HG02973 (cell line): ENCODE results near the gene SLC31A2.
"Not testable (repeated sequence)": the region's sequence is repeated elsewhere in the genome, so short reads cannot be mapped to it uniquely, and the experiment has no call there.

Experiments
- ATAC-seq: cut with Tn5 transposase; IDR thresholded peaks from one replicate; pipeline ENCODE4 v1.9.1; 2021; ENCODE audit warnings: moderate library complexity; ENCODE audit not compliant: unreplicated experiment

Gene SLC31A2

DNA sequence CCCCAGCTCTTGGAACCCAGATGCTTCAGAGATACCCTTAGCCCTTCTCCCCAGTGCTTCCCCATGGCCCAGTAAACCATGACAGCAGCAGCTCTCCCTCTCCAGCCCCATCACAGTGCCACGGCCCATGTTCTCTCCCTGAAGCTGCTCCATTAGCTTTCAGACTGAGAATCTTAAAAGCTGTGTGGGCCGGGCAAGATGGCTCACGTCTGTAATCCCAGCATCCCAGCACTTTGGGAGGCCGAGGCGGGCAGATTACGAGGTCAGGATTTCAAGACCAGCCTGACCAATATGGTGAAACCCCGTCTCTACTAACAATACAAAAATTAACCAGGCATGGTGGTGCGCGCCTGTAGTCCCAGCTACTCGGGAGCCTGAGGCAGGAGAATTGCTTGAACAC is 1.2 kb upstream of the SLC31A2 start:
- ATAC-seq: not testable (repeated sequence)

DNA sequence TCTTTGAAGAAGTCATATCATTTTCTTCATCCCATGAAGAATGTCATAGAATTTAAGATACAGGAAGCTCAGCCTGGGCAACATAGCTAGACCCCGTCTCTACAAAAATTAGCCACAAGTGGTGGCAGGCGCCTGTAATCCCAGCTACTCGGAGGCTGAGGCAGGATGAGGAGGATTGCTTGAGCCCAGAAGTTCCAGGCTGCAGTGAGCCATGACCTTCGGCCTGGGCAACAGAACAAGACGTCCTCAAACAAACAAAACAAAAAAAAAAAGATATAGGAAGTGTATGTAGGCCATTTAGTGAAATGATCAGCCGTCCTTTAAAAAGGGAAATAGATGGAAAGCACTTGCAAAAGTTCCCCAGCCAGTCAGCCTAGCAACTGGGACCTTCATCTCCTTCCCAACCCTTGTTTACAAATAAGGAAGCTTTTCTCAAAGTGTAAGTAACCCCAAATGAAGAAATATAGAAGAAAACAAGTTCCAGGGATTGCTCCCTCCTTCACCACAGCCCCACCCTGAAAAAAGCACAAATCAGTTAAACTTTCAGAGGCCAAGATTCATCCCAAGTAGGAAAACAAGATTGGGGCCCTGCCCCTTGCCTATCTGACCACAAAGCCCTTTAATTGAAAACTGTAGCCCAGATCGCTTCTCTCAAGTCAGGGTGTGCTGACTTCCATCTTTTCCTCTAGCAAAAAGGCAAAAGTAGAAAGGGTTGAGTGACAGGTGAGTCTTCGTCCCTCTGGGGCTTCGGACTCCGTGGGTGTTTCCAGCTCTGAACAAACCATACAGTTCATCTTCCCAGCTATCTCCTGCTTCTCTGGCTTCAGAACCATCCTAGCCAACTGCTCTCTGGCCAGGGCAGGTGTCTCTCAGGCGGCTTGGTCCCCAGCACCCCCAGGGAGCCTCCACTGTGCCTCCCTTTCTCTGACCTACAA is 1.2 kb downstream of the SLC31A2 start:
- no peak for ATAC-seq

DNA sequence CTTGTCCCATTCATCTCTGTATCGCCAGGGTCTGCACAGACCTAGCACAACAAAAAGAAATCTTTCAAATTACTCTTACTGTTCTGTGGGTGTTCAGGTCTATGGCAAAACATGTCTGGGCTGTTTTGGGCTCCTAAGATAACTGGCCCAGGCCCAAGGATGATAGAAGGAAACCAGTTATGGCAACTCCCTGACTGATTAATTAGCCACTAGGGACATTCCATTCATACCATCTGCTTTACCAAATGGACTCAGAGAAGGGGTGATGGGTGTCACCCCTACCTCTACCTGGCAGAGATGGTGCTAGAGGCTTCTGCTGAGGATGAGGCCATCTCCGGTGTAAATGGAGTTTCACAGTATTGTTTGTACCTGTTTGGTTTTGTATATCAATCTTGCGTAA is 1.9 kb downstream of the SLC31A2 start:
- no peak for ATAC-seq

DNA sequence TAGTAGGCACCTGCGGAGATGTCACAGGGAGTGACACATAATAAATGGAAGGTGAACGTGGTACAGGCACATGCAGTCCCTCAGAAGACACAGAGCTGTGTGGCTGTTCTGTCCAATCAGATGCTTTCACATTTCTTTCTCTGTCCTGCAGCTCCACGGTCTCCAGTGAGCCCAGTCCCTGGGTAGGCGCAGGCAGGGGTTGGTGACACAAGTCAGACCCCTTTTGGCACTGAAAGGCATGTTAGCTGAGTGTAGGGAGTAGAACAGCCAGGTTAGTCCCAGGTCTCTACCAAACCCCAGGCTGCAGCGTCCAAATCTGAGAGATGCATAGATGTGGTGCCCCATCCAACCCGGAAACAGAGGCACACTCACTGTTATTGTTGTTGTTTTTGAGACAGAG is 2.8 kb downstream of the SLC31A2 start:
- ATAC-seq: no peak

DNA sequence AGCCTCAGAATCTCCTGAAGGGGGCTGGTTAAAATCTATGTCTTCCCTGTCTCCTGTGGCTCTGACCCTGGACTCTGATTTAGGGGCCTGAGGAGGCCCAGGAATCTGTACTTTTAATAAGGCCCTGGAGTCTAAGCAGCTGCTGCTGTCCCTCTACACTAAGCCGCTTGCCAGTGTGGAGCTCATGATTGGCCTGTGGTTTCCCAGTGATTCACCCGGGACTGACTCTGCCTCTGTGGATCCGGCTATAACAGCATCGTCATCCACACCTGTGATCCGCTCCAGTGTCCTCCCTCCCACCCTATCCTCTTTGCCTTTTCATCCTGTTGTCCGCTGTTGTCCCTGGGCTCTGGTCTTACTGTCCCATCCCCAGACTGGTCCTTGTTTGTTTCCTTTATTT is 3.7 kb downstream of the SLC31A2 start:
- ATAC-seq: no peak

DNA sequence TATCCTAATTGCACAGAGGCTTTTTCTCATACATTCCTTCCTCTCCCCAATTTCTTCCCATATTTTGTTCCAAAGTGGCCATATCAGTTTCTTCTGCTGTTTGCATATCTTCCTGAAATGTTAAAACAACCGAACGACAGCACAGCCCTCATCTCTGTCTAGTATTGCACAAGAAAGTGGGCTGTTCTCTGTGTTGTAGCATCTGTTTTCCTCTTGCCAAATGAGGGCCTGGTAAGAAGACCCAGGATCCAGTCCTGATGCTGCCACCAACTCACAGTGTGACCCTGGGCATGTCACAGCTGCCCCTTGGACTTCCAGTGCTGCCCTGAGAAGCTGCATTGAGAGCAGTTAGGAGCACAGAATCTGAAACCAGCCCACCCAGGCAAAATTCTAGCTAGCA is 4.1 kb downstream of the SLC31A2 start:
- ATAC-seq: no peak

DNA sequence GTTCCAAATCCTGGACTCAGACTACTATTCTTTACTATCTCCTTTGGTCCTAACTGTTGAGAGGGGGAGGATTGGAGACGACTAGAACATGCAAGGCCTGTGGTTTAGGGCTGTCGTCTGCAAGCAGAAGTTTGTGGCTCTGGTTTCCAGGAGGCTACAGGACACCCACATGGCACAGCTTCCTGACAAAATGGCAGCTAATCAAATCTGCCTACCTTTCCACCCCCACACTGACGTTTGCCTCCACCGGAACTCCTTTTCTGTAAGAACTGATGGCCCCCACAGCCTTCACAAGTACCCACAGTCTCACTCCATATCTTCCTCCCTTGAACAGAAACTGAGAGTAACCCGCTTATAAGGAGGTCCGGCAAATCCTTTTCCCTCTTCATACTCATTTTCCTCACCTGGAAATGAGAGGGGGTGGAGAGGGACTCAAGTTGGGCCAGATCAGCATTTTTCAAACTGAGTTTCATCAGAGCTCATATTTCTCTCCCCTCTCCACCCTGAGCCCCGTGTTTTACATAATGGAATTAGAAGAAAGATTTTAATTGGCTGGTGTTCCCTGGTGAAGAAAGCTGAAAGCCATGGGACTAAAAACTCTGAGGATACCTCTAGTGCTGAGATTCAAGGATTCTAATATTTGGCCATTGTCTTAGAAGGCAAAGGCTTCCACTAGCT is 5.2 kb downstream of the SLC31A2 start:
- no peak for ATAC-seq

DNA sequence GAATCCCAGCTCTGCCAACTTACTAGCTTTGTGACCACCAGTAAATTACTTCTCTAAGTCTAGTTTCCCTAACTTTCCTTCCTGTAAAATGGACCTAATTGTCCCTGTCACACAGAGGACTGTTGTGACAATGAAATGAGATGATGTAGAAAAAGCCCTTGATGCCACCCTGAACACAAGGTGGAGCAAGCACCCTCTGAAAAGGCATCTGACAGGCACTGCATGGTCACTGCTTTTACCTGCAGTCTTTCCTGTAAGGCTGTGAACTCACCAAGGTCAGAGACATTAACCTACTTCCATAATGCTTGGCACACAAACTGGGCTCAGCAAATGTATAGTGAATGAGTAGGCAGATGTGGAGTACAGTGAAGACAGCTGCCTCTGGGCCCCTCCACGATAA is 6.1 kb downstream of the SLC31A2 start:
- no peak for ATAC-seq

DNA sequence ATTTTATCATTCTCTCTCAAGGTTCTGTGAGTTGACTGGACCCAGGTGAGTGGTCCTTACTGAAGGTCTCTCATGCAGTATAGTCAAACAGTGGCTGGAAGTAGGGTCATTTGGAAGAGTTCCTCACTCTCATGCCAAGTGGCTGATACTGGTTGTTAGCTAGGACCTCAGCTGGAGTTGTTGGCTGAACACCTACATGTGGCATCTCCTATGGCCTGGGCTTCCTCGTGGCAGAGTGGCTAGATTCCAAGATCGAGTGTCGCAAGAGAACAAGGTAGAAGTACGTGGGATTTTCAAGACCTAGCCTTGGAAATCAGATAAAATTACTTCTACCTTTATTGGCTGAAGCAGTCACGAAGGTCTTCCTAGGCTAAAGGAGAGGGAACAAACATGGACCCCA is 7.6 kb downstream of the SLC31A2 start:
- no peak for ATAC-seq

DNA sequence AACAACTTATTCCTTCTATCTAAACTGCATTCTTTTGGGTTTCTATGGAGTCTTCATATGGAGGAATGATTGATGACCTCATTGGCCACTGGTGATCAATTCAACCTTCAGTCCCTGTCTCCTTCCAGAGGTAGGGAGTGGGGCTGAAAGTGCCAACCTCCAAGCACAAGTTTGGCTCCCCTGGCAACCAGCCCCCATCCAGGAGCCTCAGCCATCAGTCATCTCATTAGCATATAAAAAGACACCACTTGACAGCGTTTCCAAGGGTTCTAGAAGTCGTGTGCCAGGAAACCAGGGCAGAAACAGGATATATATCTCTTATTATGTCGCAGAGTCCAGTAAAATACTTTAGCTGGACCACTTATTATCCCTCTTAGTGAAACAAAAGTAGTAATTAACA is 9.8 kb downstream of the SLC31A2 start:
- no peak for ATAC-seq

DNA sequence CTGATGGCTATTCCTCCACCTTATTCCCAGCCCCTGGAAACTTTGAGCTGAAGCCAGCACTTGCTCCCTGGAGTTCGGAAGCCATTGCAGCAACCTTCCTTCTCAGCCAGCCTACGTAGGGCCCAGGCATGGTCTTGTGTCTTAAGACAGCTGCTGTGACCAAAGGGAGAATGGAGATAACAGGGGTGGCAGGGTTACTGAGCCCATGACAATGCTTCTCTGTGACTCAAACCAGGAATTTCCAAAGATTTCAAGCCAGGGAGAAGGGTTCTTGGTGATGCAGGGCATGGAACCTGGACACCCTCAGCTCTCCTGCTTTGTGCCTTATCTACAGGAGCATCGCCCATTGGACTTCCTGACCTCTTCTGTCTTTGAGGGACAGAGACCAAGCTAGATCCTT is 12.2 kb downstream of the SLC31A2 start:
- ATAC-seq: no peak

DNA sequence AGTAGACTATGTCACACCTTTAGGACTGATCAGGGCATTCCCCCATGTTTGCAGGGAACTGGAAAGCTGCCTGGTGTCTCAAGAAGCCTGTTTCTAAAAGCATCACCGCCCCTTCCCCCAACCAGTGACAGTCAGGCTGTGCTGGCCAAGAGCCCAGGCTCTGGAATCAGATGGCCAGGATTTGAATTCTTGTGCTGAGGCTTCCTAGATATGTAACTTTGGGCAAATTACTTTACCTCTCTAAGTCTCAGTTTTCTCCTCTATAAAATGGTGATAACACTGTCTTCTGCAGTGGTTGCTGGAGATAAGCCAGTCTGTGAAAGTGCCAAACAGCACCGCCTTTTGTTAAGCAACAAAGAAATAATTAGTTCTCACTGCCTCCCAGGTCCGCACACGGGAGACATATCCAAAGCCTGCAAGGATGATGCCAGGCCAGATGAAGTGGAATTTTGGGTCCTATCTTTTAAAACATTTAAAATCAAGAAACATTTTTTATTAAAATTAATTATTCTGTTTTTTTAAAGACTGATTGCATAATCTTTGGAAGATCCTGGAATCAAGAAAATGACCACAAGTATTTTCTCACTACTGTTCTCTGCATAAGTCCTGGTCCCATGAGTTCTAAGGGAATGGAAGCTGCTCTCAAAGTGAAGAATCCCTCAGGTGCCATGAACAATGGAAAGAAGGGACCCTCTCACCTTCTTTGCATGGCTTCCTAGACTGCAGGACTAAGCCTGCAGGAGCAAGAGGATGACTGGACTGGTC is 13.9 kb downstream of the SLC31A2 start:
- no peak for ATAC-seq

DNA sequence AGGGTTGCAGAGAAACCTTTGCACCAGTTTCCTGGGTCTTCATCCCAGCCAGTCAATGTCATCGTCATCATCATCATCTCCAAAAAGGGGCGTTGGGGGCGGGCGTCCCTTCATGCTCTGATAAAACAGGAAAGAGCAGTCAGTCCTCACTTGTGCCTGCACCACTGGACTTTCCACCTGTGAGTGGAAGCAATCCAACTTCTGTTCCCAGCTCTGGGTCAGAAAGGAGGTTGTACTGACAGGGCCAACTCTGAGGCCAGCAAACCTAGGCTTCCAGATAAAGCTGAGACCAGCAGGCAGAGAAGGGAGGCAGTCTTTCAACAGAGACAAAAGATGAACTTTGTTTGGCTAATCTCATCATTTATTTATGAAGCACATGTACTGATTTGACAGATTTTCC is 15.2 kb downstream of the SLC31A2 start:
- ATAC-seq: no peak

DNA sequence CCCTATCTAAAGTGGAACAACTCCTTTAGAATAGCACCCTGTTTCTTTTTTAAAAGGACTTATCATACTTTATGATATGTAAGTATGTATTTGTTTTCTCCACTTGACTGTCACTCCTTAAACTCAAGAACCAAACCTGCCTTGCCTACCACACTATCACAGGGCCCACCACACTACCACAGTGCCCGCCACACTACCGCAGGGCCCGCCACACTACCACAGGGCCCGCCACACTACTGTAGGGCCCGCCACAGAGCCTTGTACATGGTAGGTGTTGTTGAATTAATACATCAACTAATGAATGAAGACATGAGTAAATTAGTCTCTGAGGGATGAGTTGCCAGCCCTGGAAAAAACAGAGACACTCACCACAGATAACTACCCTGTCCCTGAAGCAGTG is 18.0 kb downstream of the SLC31A2 start:
- no peak for ATAC-seq

DNA sequence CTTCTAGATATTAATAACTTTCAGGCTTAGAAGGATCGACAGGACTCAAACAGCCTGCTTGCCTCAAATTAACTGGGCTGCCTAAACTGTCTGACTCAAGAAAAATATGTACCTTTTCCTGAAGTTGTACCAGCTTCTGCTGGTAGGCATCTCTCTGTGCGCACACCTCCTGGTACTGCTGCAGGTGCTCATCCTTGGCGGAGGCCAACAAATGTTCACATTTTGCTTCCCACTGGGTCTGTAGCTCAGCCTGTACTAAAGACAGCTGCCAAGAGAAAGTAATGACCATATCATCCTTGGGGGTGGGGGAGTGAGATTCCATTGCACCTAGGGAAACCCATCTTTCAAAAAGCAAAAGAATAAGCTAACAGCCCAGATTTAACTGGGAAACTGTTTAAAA is 22.5 kb downstream of the SLC31A2 start:
- no peak for ATAC-seq

DNA sequence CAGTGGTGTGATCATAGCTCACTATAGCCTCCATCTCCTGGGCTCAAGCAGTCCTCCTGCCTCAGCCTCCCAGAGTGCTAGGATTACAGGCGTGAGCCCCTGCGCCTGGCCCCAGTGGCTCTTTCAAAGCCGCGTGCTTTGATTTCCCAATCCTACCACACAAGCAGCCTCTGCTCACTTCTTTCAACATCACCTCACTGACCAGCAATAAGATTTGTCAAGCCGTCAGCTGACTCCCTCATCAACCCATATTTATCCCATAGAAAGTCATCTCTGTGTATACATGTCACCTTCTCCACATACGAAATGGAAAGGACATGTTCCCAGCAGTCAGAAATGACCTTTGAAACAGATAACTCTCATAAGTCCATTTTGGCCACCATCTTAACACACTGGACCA is 26.0 kb downstream of the SLC31A2 start:
- ATAC-seq: no peak

DNA sequence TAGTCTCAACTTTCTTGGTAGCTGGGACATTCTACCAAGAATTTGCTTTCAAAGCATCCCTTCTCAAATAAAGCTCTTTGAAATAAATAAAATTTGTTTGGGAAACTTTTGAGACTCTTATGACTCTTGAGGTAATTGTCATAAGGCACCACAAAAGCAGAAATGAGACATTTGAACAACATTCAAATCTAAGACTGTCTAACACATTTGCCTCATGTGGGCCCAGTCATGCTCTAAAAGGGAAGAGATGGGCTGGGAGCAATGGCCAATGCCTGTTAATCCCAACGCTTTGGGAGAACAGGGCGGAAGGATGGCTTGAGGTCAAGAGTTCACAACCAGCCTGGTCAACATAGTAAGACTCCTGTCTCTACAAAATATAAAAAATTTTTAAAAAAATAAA is 26.4 kb downstream of the SLC31A2 start:
- no peak for ATAC-seq

DNA sequence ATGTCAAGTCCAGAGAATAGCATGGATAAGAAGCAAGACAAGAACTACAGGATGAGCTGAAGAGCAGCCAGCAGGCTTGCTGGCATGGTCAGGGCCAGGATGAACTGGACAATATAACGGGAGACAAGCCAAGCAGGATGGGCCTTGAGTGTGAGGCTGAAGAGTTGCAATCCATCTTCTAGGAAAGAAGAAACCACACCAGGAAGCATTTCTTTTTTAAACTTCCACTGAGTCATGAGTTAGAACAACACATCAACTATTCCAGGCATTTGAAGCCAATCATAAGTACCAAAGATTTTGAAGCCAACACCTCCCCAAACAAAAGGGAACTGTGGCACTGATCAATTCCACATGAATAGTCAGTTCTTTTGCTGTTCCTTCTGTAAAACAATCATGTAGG is 27.3 kb downstream of the SLC31A2 start:
- ATAC-seq: no peak

DNA sequence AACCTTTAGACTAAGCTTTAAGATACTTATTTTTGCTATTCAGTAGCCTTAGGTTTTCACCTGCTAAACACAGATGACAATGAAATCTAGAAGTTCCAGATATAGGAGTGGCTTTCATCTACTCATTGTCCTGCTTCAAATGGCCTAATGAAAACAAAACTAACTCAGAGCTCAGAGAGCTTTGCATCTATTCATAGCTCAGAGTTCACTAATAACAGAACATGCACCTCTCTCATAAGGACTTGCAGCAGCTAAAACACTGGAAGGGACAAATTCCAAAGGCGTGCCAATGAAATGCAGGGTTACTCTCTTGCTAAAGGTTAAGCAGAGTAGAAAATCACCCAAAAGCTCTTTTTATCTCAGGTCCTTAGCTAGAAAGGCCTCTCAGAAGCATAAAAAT is 29.0 kb downstream of the SLC31A2 start:
- no peak for ATAC-seq

DNA sequence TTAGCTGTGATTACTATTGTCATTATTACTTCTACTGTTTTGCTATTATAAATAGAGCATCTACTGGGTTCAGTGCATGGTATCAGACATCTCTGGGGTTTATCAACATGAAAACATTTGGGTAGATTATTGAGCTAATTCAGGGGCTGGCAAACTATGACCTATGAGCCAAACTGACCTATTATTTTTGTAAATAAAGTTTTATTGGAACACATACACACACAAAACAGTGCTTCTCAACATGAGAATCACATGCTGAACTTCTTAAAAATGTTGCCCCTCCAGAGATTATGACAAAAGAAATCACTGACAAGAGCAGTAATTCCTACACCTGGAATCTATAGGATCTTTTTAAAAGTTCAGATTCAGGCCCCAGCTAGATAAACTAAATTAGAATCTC is 30.4 kb downstream of the SLC31A2 start:
- no peak for ATAC-seq

DNA sequence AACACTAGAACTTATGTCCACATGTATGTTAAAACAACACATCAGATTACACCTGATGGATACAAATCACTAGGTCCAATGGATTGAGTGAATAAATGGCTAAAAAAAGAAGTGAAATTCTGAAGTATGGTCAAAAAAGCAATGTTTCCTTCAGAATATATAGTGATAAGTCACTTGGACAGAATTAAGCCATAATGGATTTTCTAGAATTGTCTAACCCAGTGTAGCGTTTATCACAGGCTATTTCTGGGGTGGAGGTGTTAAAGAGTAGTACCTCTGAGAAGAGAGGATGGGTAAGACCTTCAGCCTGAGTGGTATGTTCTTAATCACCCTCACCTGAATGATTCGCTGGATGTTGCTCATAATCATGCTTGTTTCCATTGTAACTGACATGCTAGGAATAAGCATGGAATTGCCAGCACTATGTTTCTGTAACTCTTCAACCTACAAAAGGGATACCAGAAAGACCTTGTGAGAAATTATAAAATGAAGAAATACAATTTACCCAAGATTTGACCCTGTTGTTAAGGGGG is 33.2 kb downstream of the SLC31A2 start:
- no peak for ATAC-seq
